Motor neuron (in vitro differentiated cells): ENCODE measurements around the gene PRKACB. TPM values are rescaled to one million over a fixed set of nuclear protein-coding genes. Genes with fewer than 3 reads are reported as not detected.
A peak's percentile ranks its signal among the peaks of the same experiment; 100 is the strongest.

Experiments used
- ATAC-seq, 8 experiments: fragments of 200-7000 bp; cut with Tn5 transposase; replicated peaks in 6 of 8; 2 replicates each; pipeline ENCODE4 v1.8.0; 2021; ENCODE audit warnings: mild to moderate bottlenecking in 8 of 8, moderate library complexity in 8 of 8
- H3K27ac ChIP-seq, 2 donors: fragments of 250-450 bp; sonication (Bioruptor Pico); 2 replicates each; pipeline ENCODE4 v1.9.0; 2021; ENCODE audit warnings: antibody characterized with exemption in 2 of 2, mild to moderate bottlenecking in 2 of 2, moderate library complexity in 1 of 2
- H3K4me1 ChIP-seq, 2 donors: fragments of 250-450 bp; sonication (Bioruptor Pico); replicated peaks in 1 of 2; 2 replicates each; pipeline ENCODE4 v1.6.1; 2021; ENCODE audit warnings: antibody characterized with exemption in 2 of 2, mild to moderate bottlenecking in 2 of 2, moderate library complexity in 1 of 2
- H3K4me3 ChIP-seq, 5 donors: fragments of 250-450 bp; sonication (Bioruptor Pico); 2 replicates each; pipeline ENCODE4 v1.9.0; 2021; ENCODE audit warnings: antibody characterized with exemption in 5 of 5, mild to moderate bottlenecking in 5 of 5, moderate library complexity in 4 of 5
- WGBS, 10 experiments: fragments of 450-650 bp; shearing (Covaris generic); methylation state at CpG; one replicate each; pipeline ENCODE4 v1.0.0; 2022; 5-methylcytosine and 5-hydroxymethylcytosine counted together
- in situ Hi-C, 9 experiments: fragments of 400-800 bp; cut with MboI; loops; one replicate each; pipeline ENCODE4 v1.15.0; 2021; ENCODE audit warnings: low sequenced_read_pairs in 9 of 9, low pct_unique_long_range_greater_than_20kb in 2 of 9; ENCODE audit not compliant: unreplicated experiment in 9 of 9
- total RNA-seq, 8 experiments: library from RNA; unstranded; fragments of 300-600 nt; gene quantifications; 2 replicates each; pipeline versions ENCODE4 v1.2.3 to v1.2.4, GENCODE V29; 2022

PRKACB gene
- total RNA-seq, 8 experiments from 2014 or later = 21.7 to 120 (median 51.3) TPM

DNA sequence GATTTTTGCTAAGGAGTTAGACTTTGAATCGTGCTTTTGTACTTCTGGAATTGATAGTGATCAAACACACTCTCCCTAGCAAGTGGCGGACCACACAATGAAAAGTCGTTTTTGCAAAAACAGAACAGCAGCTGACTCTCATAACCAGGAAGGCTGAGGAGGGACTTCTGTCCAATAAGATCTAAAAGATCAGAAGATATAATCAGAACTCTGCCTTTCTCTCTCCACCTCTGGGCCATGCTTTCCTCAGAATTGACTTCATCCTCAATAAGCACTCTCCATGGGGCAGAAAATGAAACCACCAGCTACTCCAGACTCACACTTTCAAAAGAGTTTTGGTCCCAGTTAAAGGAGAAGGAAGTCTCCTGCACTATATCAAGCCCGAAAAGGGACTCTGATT, 102.1 kb downstream of the PRKACB start:
- Histone ChIP-seq H3K4me3 (no peak overlapping the region), H3K4me1 (no peaks in the 10 kb centered on the region), H3K27ac (no peak overlapping the region)
- in situ Hi-C loops = no loop called here
- no peak for ATAC-seq
- 40 to 100% (median 88%) methylated on average over 1 to 4 of the region's 4 CpGs; no CpG with 5 or more reads in 1 of the 10 experiments for WGBS, 10 experiments

GRCh38 chr1:84247425-84248220, 103.6 kb downstream of the PRKACB start:
- H3K27ac ChIP-seq = no peak overlapping the region
- 83 to 99% (median 93%) methylated on average over 3 to 11 of the region's 11 CpGs; no CpG with 5 or more reads in 2 of the 10 experiments for WGBS, 10 experiments
- ATAC-seq = no peak
- H3K4me1 ChIP-seq = no peaks in the 10 kb centered on the region
- in situ Hi-C loops = no loop called here
- no peak overlapping the region for H3K4me3 ChIP-seq

GRCh38 chr1:84250668-84251067, 106.6 kb downstream of the PRKACB start:
- no peak for ATAC-seq
- in situ Hi-C loops = no loop called here
- no peak overlapping the region for H3K27ac ChIP-seq
- H3K4me1 ChIP-seq = no peaks in the 10 kb centered on the region
- 90 to 100% (median 98%) methylated on average over 1 to 2 of the region's 2 CpGs for WGBS, 10 experiments
- H3K4me3 ChIP-seq = no peak overlapping the region

- Histone ChIP-seq H3K4me1 (no peaks in the 10 kb centered on the region), H3K27ac (no peak overlapping the region), H3K4me3 (no peak overlapping the region)
- 83 to 100% (median 100%) methylated on average over 2 of the region's 2 CpGs; no CpG with 5 or more reads in 5 of the 10 experiments for WGBS, 10 experiments
- in situ Hi-C loops = no loop called here
- ATAC-seq = peak in 5 of 8 experiments; percentile 18 to 53 (median 33)
Measured at GRCh38 chr1:84253036-84253435, 109.0 kb downstream of the PRKACB start.

DNA sequence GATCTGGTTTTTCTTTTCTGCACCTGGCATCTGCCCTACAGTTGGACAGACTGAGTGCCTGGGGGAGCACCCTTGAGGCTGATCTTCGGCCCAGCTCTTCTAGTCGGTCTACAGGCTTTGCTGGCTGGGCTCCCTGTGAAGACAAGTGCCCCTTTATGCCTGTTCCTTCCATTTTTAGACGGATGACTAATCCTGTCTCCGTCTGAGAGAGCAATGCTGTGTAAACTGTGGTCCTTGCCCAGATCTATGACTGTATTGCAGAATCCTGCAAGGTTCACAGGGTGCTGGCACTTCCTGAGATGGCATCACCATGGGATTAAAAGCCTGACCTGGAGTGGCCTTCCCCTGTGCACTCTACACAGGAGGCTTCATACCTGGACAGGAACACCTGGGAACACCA, 109.8 kb downstream of the PRKACB start:
- in situ Hi-C loops = no loop called here
- no peak overlapping the region for H3K27ac ChIP-seq
- H3K4me1 ChIP-seq = no peaks in the 10 kb centered on the region
- ATAC-seq = peak; percentile 23 to 94 (median 79)
- H3K4me3 ChIP-seq = no peak overlapping the region
- WGBS, 10 experiments = 0 to 90% (median 50%) methylated on average over 2 to 4 of the region's 4 CpGs; no CpG with 5 or more reads in 3 of the 10 experiments

DNA sequence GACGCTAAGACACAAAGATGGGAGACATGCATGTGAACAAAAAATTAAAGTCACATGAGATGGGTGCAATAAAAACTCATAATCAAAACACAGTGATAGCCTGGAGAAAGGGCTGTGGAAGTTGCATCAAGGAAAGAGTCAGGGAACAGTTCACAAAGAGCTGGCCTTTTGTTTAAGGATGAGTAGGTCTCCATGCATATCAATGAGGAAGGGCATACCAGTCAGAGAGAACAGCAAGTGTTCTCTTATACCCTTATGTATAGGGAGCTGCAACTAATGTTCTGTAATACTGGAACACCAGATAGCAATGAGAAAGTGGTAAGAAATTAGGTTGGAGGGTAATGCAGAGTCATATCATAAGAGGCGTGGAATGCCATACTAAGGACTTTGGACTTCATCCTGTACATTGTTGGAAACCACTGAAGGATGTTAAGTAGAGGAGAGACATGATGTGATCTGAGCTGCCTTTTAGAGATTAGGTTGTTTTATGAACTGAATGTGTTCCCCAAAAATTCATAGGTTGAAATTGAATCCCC, 110.7 kb downstream of the PRKACB start:
- H3K27ac ChIP-seq = no peak overlapping the region
- in situ Hi-C loops = no loop called here
- ATAC-seq = no peak

DNA sequence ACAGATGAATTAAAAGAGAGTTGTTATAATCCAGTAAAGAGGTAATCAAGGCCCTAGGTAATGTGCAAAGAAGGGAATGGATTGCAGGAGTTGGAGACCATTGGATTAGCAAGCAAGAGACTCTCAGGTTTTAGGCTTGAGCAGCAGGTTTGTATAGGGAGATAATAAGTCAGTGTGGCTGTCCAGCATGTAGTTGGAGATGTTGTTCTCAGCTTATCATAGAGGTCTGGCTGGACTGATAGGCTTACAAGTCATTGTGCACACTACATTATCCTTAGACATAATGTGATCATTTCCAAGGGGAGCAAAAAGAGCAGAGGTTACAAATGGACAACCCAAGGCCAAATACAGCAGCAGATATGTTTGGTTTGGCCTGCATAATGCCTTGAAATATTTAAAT, 111.5 kb downstream of the PRKACB start:
- Histone ChIP-seq H3K4me3 (no peak overlapping the region), H3K4me1 (no peaks in the 10 kb centered on the region), H3K27ac (no peak overlapping the region)
- ATAC-seq = no peak
- in situ Hi-C loops = no loop called here

More for the DNA sequence above, 110.7 kb downstream of the PRKACB start:
- H3K4me3 ChIP-seq = no peak overlapping the region
- 60 to 100% (median 97%) methylated on average over 1 to 2 of the region's 2 CpGs; no CpG with 5 or more reads in 1 of the 10 experiments for WGBS, 10 experiments
- H3K4me1 ChIP-seq = no peaks in the 10 kb centered on the region

DNA sequence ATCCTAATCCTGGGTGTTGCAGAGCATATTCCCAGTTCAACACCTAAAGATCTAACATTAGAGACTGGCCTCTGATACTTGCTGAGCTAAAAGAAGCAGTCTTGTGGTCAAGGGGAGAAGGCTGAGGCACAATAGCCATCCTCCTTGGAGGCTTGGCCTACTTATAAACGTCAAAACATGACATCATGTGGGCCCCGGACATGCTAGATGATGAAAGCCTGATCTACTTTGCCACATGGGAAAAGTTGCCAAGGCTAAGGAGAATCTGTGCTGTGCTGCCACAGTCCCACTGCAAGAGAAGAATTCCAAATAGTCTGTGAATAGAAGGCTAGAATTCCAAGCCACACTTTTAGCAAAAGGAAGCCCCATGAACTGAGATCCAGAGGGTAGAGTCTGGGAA, 113.5 kb downstream of the PRKACB start:
- 0 to 100% (median 75%) methylated on average over 1 to 2 of the region's 2 CpGs; no CpG with 5 or more reads in 3 of the 10 experiments for WGBS, 10 experiments
- ATAC-seq = peak in 2 of 8 experiments; percentile 36 to 43
- in situ Hi-C loops = no loop called here
- Histone ChIP-seq H3K4me3 (no peak overlapping the region), H3K27ac (no peak overlapping the region), H3K4me1 (no peaks in the 10 kb centered on the region)

- no peaks in the 10 kb centered on the region for H3K4me1 ChIP-seq
- in situ Hi-C loops = no loop called here
Measured at GRCh38 chr1:84259376-84259775, 115.3 kb downstream of the PRKACB start.

GRCh38 chr1:84259989-84260388, 115.9 kb downstream of the PRKACB start:
- in situ Hi-C loops = no loop called here
- peaks cover 0 to 2% of the 10 kb centered on the region in 2 donors for H3K4me1 ChIP-seq
- 50 to 100% (median 90%) methylated on average over 1 to 2 of the region's 2 CpGs; no CpG with 5 or more reads in 5 of the 10 experiments for WGBS, 10 experiments
- ATAC-seq = no peak
- H3K4me3 ChIP-seq = no peak overlapping the region
- no peak overlapping the region for H3K27ac ChIP-seq

More at GRCh38 chr1:84259376-84259775, 115.3 kb downstream of the PRKACB start:
- no peak overlapping the region for H3K4me3 ChIP-seq
- H3K27ac ChIP-seq = no peak overlapping the region
- ATAC-seq = no peak
- 67 to 100% (median 85%) methylated on average over 1 to 2 of the region's 2 CpGs; no CpG with 5 or more reads in 2 of the 10 experiments for WGBS, 10 experiments

GRCh38 chr1:84260852-84261518, 116.9 kb downstream of the PRKACB start:
- H3K4me1 ChIP-seq = peaks cover 0 to 2% of the 10 kb centered on the region in 2 donors
- no peak overlapping the region for H3K4me3 ChIP-seq
- H3K27ac ChIP-seq = no peak overlapping the region
- 0 to 86% (median 68%) methylated on average over 1 to 3 of the region's 3 CpGs; no CpG with 5 or more reads in 2 of the 10 experiments for WGBS, 10 experiments
- peak in 1 of 8 experiments; percentile 18 for ATAC-seq
- in situ Hi-C loops = no loop called here

DNA sequence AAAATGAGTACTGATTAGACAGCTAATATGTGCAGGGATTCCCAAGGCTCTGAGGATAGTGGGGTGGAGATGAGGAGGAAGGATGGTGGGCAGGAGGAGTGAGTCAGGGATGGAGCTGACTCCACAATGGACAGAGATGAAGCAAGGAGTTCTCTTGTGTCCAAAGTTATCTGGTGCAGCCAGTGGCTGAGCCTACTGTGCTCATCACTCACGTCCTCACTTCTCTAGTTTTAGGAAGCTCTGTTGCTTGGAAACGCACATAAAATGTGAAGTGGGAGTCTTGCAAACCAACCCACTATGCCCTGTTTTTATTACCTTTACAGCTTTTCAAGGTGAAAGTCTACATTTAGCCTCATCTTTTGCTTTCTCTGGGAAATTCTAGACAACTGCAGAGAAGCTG, 120.9 kb downstream of the PRKACB start:
- Histone ChIP-seq H3K4me1 (peaks cover 0 to 2% of the 10 kb centered on the region in 2 donors), H3K27ac (no peak overlapping the region), H3K4me3 (no peak overlapping the region)
- 10 to 93% (median 86%) methylated on average over 1 to 2 of the region's 2 CpGs; no CpG with 5 or more reads in 2 of the 10 experiments for WGBS, 10 experiments
- in situ Hi-C loops = no loop called here
- ATAC-seq = no peak

GRCh38 chr1:84265867-84266266, 121.8 kb downstream of the PRKACB start:
- H3K4me3 ChIP-seq = no peak overlapping the region
- peaks cover 0 to 2% of the 10 kb centered on the region in 2 donors for H3K4me1 ChIP-seq
- no peak for ATAC-seq
- WGBS, 10 experiments = 40 to 100% (median 90%) methylated on average over 1 to 3 of the region's 3 CpGs; no CpG with 5 or more reads in 1 of the 10 experiments
- in situ Hi-C loops = no loop called here
- no peak overlapping the region for H3K27ac ChIP-seq
